ENCODE measurements around the gene TMIGD1.

- TF ChIP-seq POLR2A (IDR thresholded peaks at IDR 0.05), result no peak
- TF ChIP-seq, protein P1, sequence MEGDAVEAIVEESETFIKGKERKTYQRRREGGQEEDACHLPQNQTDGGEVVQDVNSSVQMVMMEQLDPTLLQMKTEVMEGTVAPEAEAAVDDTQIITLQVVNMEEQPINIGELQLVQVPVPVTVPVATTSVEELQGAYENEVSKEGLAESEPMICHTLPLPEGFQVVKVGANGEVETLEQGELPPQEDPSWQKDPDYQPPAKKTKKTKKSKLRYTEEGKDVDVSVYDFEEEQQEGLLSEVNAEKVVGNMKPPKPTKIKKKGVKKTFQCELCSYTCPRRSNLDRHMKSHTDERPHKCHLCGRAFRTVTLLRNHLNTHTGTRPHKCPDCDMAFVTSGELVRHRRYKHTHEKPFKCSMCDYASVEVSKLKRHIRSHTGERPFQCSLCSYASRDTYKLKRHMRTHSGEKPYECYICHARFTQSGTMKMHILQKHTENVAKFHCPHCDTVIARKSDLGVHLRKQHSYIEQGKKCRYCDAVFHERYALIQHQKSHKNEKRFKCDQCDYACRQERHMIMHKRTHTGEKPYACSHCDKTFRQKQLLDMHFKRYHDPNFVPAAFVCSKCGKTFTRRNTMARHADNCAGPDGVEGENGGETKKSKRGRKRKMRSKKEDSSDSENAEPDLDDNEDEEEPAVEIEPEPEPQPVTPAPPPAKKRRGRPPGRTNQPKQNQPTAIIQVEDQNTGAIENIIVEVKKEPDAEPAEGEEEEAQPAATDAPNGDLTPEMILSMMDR (IDR thresholded peaks at IDR 0.05), result no peak
Observed at GRCh38 chr17:30323895-30324319, 9.9 kb downstream of the TMIGD1 start.
